CD4-positive, CD25-positive, alpha-beta regulatory T cell (primary cell): ENCODE measurements around the gene LMCD1. TPM values are rescaled to one million over a fixed set of nuclear protein-coding genes. Genes with fewer than 3 reads are reported as not detected.

Experiments used
- ATAC-seq, 2 donors: fragments of 150-1000 bp; cut with Tn5 transposase; one replicate each; pipeline ENCODE4 v1.10.0; 2021; ENCODE audit warnings: low read depth in 2 of 2, moderate number of reproducible peaks in 2 of 2, moderate library complexity in 1 of 2
- DNase-seq, 3 donors: peaks; one replicate each; pipeline versions ENCODE4 v3.0.0 to v3.0.0-alpha.2; 2012 to 2022; ENCODE audit warnings: mixed read lengths in 1 of 3
- H3K27ac ChIP-seq: one replicate; pipeline ENCODE4 v1.7.0; 2013; ENCODE audit warnings: mild to moderate bottlenecking, low read length; ENCODE audit not compliant: insufficient read depth, poor library complexity, severe bottlenecking
- H3K27me3 ChIP-seq: one replicate; pipeline ENCODE4 v1.7.0; 2013; ENCODE audit warnings: low read length; ENCODE audit not compliant: control insufficient read depth, insufficient read depth
- H3K36me3 ChIP-seq: one replicate; pipeline ENCODE4 v1.7.0; 2013; ENCODE audit warnings: mild to moderate bottlenecking, low read length, moderate library complexity; ENCODE audit not compliant: control insufficient read depth, insufficient read depth
- H3K4me1 ChIP-seq: 2 replicates; pipeline ENCODE4 v1.7.0; 2013; ENCODE audit warnings: mild to moderate bottlenecking, low read length; ENCODE audit not compliant: insufficient read depth, control insufficient read depth, poor library complexity, severe bottlenecking
- H3K4me3 ChIP-seq: one replicate; pipeline ENCODE4 v1.7.0; 2013; ENCODE audit warnings: low read depth, mild to moderate bottlenecking, low read length, moderate library complexity
- H3K9me3 ChIP-seq, 2 experiments: 1 replicate in 1 of 2; 2 replicates in 1 of 2; pipeline ENCODE4 v1.7.0; 2013; ENCODE audit warnings: low read length in 2 of 2, mild to moderate bottlenecking in 1 of 2, moderate library complexity in 1 of 2; ENCODE audit not compliant: control insufficient read depth in 2 of 2
- H3K27ac Mint-ChIP-seq, 3 donors: one replicate each; pipeline ENCODE4 v1.8.0; 2020 to 2022; ENCODE audit warnings: mild to moderate bottlenecking in 3 of 3, mixed read lengths in 3 of 3, moderate library complexity in 2 of 3
- H3K27me3 Mint-ChIP-seq: one replicate; pipeline ENCODE4 v1.8.0; 2022; ENCODE audit warnings: mild to moderate bottlenecking, mixed read lengths
- H3K36me3 Mint-ChIP-seq: one replicate; pipeline ENCODE4 v1.8.0; 2020; ENCODE audit warnings: mixed read lengths
- H3K4me1 Mint-ChIP-seq, 4 donors: one replicate each; pipeline ENCODE4 v1.8.0; 2020 to 2022; ENCODE audit warnings: mixed read lengths in 4 of 4, mild to moderate bottlenecking in 1 of 4
- H3K4me3 Mint-ChIP-seq, 4 donors: one replicate each; pipeline ENCODE4 v1.8.0; 2020 to 2022; ENCODE audit warnings: mild to moderate bottlenecking in 4 of 4, mixed read lengths in 4 of 4, moderate library complexity in 3 of 4
- H3K9me3 Mint-ChIP-seq, 7 donors: one replicate each; pipeline ENCODE4 v1.8.0; 2020 to 2022; ENCODE audit warnings: mixed read lengths in 7 of 7, mild to moderate bottlenecking in 3 of 7, moderate library complexity in 2 of 7
- polyA plus RNA-seq, 4 donors: library from polyadenylated mRNA; unstranded; fragments of 300-500 nt; fragmentation: Illumina TruSeq; gene quantifications; one replicate each; pipeline ENCODE4 v1.2.3, GENCODE V29; 2021
- total RNA-seq: library from RNA; stranded (reverse); gene quantifications from one replicate; pipeline ENCODE4 v1.2.3, GENCODE V29; 2022

The LMCD1 gene
- total and polyA plus RNA-seq, 5 donors from 2014 or later: 5.6 to 27.7 (median 17.2) TPM

GRCh38 chr3:8458711-8459110 is 42.9 kb upstream of the LMCD1 start:
- no peak for ATAC-seq
- Mint-ChIP-seq H3K9me3 (peaks cover 0 to 4% (median 2%) of the 10 kb centered on the region in 7 donors), H3K4me1 (no peaks in the 10 kb centered on the region), H3K27me3 (no peaks in the 10 kb centered on the region), H3K27ac (no peak overlapping the region), H3K36me3 (peaks cover under 1% of the 10 kb centered on the region), H3K4me3 (no peak overlapping the region)
- H3K4me3 ChIP-seq: no peak overlapping the region
- no peaks in the 10 kb centered on the region for H3K9me3 ChIP-seq
- no peaks in the 10 kb centered on the region for H3K4me1 ChIP-seq
- no peaks in the 10 kb centered on the region for H3K36me3 ChIP-seq
- no peaks in the 10 kb centered on the region for H3K27me3 ChIP-seq
- no peak for DNase-seq
- no peak overlapping the region for H3K27ac ChIP-seq

GRCh38 chr3:8460050-8460708 is 41.4 kb upstream of the LMCD1 start:
- no peak for ATAC-seq
- Mint-ChIP-seq H3K27ac (no peak overlapping the region), H3K4me1 (no peaks in the 10 kb centered on the region), H3K9me3 (peaks cover 0 to 6% (median 2%) of the 10 kb centered on the region in 7 donors), H3K27me3 (no peaks in the 10 kb centered on the region), H3K4me3 (no peak overlapping the region), H3K36me3 (peaks cover 3% of the 10 kb centered on the region)
- no peaks in the 10 kb centered on the region for H3K9me3 ChIP-seq
- H3K27ac ChIP-seq: no peak overlapping the region
- H3K27me3 ChIP-seq: no peaks in the 10 kb centered on the region
- H3K4me3 ChIP-seq: no peak overlapping the region
- DNase-seq: no peak
- no peaks in the 10 kb centered on the region for H3K36me3 ChIP-seq
- no peaks in the 10 kb centered on the region for H3K4me1 ChIP-seq

- ATAC-seq: no peak
- H3K36me3 Mint-ChIP-seq: peaks cover 3% of the 10 kb centered on the region
These were observed 40.7 kb upstream of the LMCD1 start for GRCh38 chr3:8460815-8461456.

GRCh38 chr3:8464668-8465067 is 37.0 kb upstream of the LMCD1 start:
- Mint-ChIP-seq H3K27me3 (peaks cover 4% of the 10 kb centered on the region), H3K27ac (no peak overlapping the region), H3K9me3 (peaks cover 0 to 4% (median 2%) of the 10 kb centered on the region in 7 donors), H3K4me3 (no peak overlapping the region), H3K4me1 (no peaks in the 10 kb centered on the region), H3K36me3 (peaks cover 3% of the 10 kb centered on the region)
- ATAC-seq (no peak), DNase-seq (no peak)
- H3K36me3 ChIP-seq: no peaks in the 10 kb centered on the region
- H3K9me3 ChIP-seq: no peaks in the 10 kb centered on the region
- H3K4me1 ChIP-seq: no peaks in the 10 kb centered on the region
- no peak overlapping the region for H3K27ac ChIP-seq
- H3K4me3 ChIP-seq: no peak overlapping the region
- no peaks in the 10 kb centered on the region for H3K27me3 ChIP-seq

More at GRCh38 chr3:8460815-8461456, 40.7 kb upstream of the LMCD1 start:
- no peaks in the 10 kb centered on the region for H3K36me3 ChIP-seq
- Mint-ChIP-seq H3K4me3 (no peak overlapping the region), H3K9me3 (peaks cover 0 to 6% (median 2%) of the 10 kb centered on the region in 7 donors), H3K4me1 (no peaks in the 10 kb centered on the region), H3K27ac (no peak overlapping the region), H3K27me3 (no peaks in the 10 kb centered on the region)
- no peaks in the 10 kb centered on the region for H3K4me1 ChIP-seq
- DNase-seq: no peak
- H3K4me3 ChIP-seq: no peak overlapping the region
- no peak overlapping the region for H3K27ac ChIP-seq
- H3K9me3 ChIP-seq: no peaks in the 10 kb centered on the region
- H3K27me3 ChIP-seq: no peaks in the 10 kb centered on the region

GRCh38 chr3:8466526-8466925 is 35.1 kb upstream of the LMCD1 start:
- Histone ChIP-seq H3K36me3 (no peaks in the 10 kb centered on the region), H3K27ac (no peak overlapping the region), H3K4me1 (no peaks in the 10 kb centered on the region), H3K9me3 (no peaks in the 10 kb centered on the region), H3K4me3 (no peak overlapping the region), H3K27me3 (no peaks in the 10 kb centered on the region)
- Mint-ChIP-seq H3K27ac (no peak overlapping the region), H3K4me3 (no peak overlapping the region), H3K27me3 (peaks cover 4% of the 10 kb centered on the region), H3K36me3 (peaks cover 3% of the 10 kb centered on the region), H3K4me1 (no peaks in the 10 kb centered on the region), H3K9me3 (peaks cover 0 to 4% (median 2%) of the 10 kb centered on the region in 7 donors)
- DNase-seq (no peak), ATAC-seq (no peak)

- Histone ChIP-seq H3K9me3 (no peaks in the 10 kb centered on the region), H3K27me3 (no peaks in the 10 kb centered on the region), H3K36me3 (no peaks in the 10 kb centered on the region), H3K27ac (no peak overlapping the region), H3K4me1 (no peaks in the 10 kb centered on the region), H3K4me3 (no peak overlapping the region)
- ATAC-seq (no peak), DNase-seq (no peak)
- Mint-ChIP-seq H3K36me3 (no peaks in the 10 kb centered on the region), H3K4me3 (no peak overlapping the region), H3K4me1 (no peaks in the 10 kb centered on the region), H3K9me3 (peaks cover 0 to 2% (median 0%) of the 10 kb centered on the region in 7 donors), H3K27ac (no peak overlapping the region), H3K27me3 (peaks cover 8% of the 10 kb centered on the region)
These were observed 30.8 kb upstream of the LMCD1 start for GRCh38 chr3:8470801-8471200.

GRCh38 chr3:8472549-8472948 is 29.1 kb upstream of the LMCD1 start:
- H3K4me1 ChIP-seq: no peaks in the 10 kb centered on the region
- peaks cover 4% of the 10 kb centered on the region for H3K27me3 Mint-ChIP-seq
- H3K4me3 ChIP-seq: no peak overlapping the region
- no peak overlapping the region for H3K27ac ChIP-seq
- no peaks in the 10 kb centered on the region for H3K27me3 ChIP-seq
- no peaks in the 10 kb centered on the region for H3K36me3 Mint-ChIP-seq
- no peak overlapping the region for H3K4me3 Mint-ChIP-seq
- no peak for ATAC-seq
- no peak overlapping the region for H3K27ac Mint-ChIP-seq
- no peaks in the 10 kb centered on the region for H3K36me3 ChIP-seq
- no peaks in the 10 kb centered on the region for H3K9me3 ChIP-seq
- no peaks in the 10 kb centered on the region for H3K4me1 Mint-ChIP-seq
- peaks cover 0 to 2% (median 0%) of the 10 kb centered on the region in 7 donors for H3K9me3 Mint-ChIP-seq
- DNase-seq: no peak

- H3K27me3 Mint-ChIP-seq: peaks cover 4% of the 10 kb centered on the region
- no peak overlapping the region for H3K4me3 Mint-ChIP-seq
- H3K4me1 ChIP-seq: no peaks in the 10 kb centered on the region
- peaks cover 0 to 2% (median 0%) of the 10 kb centered on the region in 7 donors for H3K9me3 Mint-ChIP-seq
- H3K4me3 ChIP-seq: no peak overlapping the region
- no peaks in the 10 kb centered on the region for H3K27me3 ChIP-seq
- no peaks in the 10 kb centered on the region for H3K36me3 Mint-ChIP-seq
- no peaks in the 10 kb centered on the region for H3K9me3 ChIP-seq
- no peaks in the 10 kb centered on the region for H3K36me3 ChIP-seq
- ATAC-seq (no peak), DNase-seq (no peak)
- H3K4me1 Mint-ChIP-seq: no peaks in the 10 kb centered on the region
- H3K27ac ChIP-seq: no peak overlapping the region
- no peak overlapping the region for H3K27ac Mint-ChIP-seq
These were observed 28.6 kb upstream of the LMCD1 start for GRCh38 chr3:8473029-8473428.
